CD4-positive, alpha-beta T cell (primary cell): Measurements from ENCODE around the gene PATJ. TPM values are rescaled to one million over a fixed set of nuclear protein-coding genes. Genes with fewer than 3 reads are reported as not detected.

Experiments
- ATAC-seq: fragments of 200-7000 bp; cut with Tn5 transposase; one replicate; pipeline ENCODE4 v1.10.0; 2022; ENCODE audit warnings: mild to moderate bottlenecking; ENCODE audit not compliant: poor library complexity
- CTCF ChIA-PET: fragments of 350-600 bp; sonication (Branson Sonifier 250); formaldehyde crosslinking; loops from one replicate; lab custom pipeline; 2021; ENCODE audit warnings: antibody characterized with exemption, inconsistent platforms; lab: Charles Lee
- POLR2A ChIA-PET: fragments of 350-600 bp; sonication (Branson Sonifier 250); formaldehyde crosslinking; loops from one replicate; lab custom pipeline; 2021; ENCODE audit warnings: antibody characterized with exemption, inconsistent platforms; lab: Charles Lee
- DNase-seq, 14 experiments: peaks; one replicate each; pipeline ENCODE4 v3.0.0-alpha.2; 2013 to 2020; ENCODE audit warnings: mixed read lengths in 2 of 14
- H3K27ac ChIP-seq, 2 donors: one replicate each; pipeline versions ENCODE4 v1.5.1 to v1.7.0; 2013; ENCODE audit warnings: low read length in 2 of 2, low read depth in 1 of 2, mild to moderate bottlenecking in 1 of 2
- H3K27me3 ChIP-seq, 2 experiments: 1 replicate in 1 of 2; 2 replicates in 1 of 2; pipeline versions ENCODE4 v1.6.1 to v1.7.0; 2013; ENCODE audit warnings: low read length in 2 of 2, control low read depth in 1 of 2, mild to moderate bottlenecking in 1 of 2, moderate library complexity in 1 of 2; ENCODE audit not compliant: insufficient read depth in 2 of 2, control insufficient read depth in 1 of 2
- H3K36me3 ChIP-seq: one replicate; pipeline ENCODE4 v1.6.1; 2013; ENCODE audit warnings: low read length, control low read depth; ENCODE audit not compliant: insufficient read depth
- H3K4me1 ChIP-seq: one replicate; pipeline ENCODE4 v1.6.1; 2013; ENCODE audit warnings: low read length, control low read depth; ENCODE audit not compliant: insufficient read depth
- H3K4me3 ChIP-seq: one replicate; pipeline ENCODE4 v1.5.1; 2013; ENCODE audit warnings: mild to moderate bottlenecking, low read length, moderate library complexity
- H3K9me3 ChIP-seq, 2 experiments: 1 replicate in 1 of 2; 2 replicates in 1 of 2; pipeline versions ENCODE4 v1.6.1 to v1.7.0; 2013; ENCODE audit warnings: low read length in 2 of 2, mild to moderate bottlenecking in 2 of 2, control low read depth in 1 of 2, moderate library complexity in 1 of 2; ENCODE audit not compliant: control insufficient read depth in 1 of 2, insufficient read depth in 1 of 2
- H3K27ac Mint-ChIP-seq: one replicate; pipeline ENCODE4 v1.8.0; 2020; ENCODE audit warnings: mixed read lengths
- H3K27me3 Mint-ChIP-seq: one replicate; pipeline ENCODE4 v1.8.0; 2021; ENCODE audit warnings: mixed read lengths
- H3K36me3 Mint-ChIP-seq: one replicate; pipeline ENCODE4 v1.8.0; 2021; ENCODE audit warnings: low read depth, mixed read lengths
- H3K4me1 Mint-ChIP-seq: one replicate; pipeline ENCODE4 v1.8.0; 2021; ENCODE audit warnings: low read depth, mixed read lengths
- H3K4me3 Mint-ChIP-seq: one replicate; pipeline ENCODE4 v1.8.0; 2020; ENCODE audit warnings: mild to moderate bottlenecking, mixed read lengths
- H3K9me3 Mint-ChIP-seq: one replicate; pipeline ENCODE4 v1.8.0; 2020; ENCODE audit warnings: mixed read lengths
- intact Hi-C, 2 experiments: fragments of 100-400 bp; cut with DNase I in 1 of 2; cut with micrococcal nuclease in 1 of 2; formaldehyde crosslinking; loops; one replicate each; pipeline versions ENCODE4 v1.15.1 to v1.9.0; 2023 to 2025; cut with DNase I, micrococcal nuclease
- total RNA-seq, 174 experiments: library from RNA in 2 of 174; stranded (reverse) in 2 of 174; gene quantifications; one replicate each; pipeline ENCODE4 v1.2.3 and lab custom pipeline; 2021 to 2026
- TF ChIP-seq, protein P1 (sequence below): fragments of 200-600 bp; IDR thresholded peaks from one replicate; pipeline ENCODE4 v1.8.0; 2022; ENCODE audit warnings: antibody characterized with exemption, mild to moderate bottlenecking

Gene PATJ
- total RNA-seq, 2 experiments from 2014 or later, result 50.4 to 54.1 TPM

DNA sequence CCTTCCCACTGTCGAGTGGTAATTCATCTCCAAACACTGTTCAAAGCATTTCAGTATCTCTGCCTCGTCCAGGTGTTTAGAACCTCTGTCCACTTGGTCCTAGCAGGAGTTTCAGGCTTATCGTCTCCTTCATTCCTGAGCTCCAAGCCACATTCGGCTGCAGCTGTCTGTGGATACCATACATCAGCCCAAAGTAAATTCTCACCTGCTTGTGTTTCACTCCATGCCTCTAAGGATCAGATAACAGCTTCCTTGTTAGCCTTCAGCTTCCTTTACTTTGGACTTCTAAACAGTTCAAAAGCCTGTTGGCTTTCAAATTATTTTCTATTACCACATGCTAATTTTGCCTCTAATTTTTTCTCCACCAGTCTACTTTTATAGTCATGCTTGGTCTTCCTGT is 233.4 kb downstream of the PATJ start:
- no peak for ATAC-seq
- ChIA-PET POLR2A (no interaction called here), CTCF (no interaction called here)

DNA sequence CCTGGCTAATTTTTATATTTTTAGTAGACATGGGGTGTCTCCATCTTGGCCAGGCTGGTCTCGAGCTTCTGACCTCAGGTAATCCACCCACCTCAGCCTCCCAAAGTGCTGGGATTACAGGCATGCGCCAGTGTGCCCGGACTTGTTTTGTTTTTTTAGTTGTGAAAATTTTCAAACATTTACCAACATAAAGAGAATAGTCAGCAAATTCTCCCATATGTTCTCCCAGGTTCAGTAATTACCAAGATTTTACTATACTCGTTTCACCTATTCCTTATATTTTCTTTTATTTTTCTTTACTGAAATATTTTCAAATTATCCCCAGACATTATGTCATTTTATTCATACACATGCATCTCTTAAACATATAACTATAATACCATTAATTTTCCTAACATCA is 234.3 kb downstream of the PATJ start:
- POLR2A ChIA-PET, result no interaction called here
- Histone ChIP-seq H3K36me3 (no peaks in the 10 kb centered on the region), H3K9me3 (no peaks in the 10 kb centered on the region), H3K4me1 (no peaks in the 10 kb centered on the region), H3K4me3 (no peak overlapping the region), H3K27me3 (no peaks in the 10 kb centered on the region), H3K27ac (no peak overlapping the region)
- peaks cover 6% of the 10 kb centered on the region for H3K4me1 Mint-ChIP-seq
- no peak overlapping the region for H3K4me3 Mint-ChIP-seq
- ATAC-seq, result no peak
- CTCF ChIA-PET, result no interaction called here
- TF ChIP-seq, protein P1, sequence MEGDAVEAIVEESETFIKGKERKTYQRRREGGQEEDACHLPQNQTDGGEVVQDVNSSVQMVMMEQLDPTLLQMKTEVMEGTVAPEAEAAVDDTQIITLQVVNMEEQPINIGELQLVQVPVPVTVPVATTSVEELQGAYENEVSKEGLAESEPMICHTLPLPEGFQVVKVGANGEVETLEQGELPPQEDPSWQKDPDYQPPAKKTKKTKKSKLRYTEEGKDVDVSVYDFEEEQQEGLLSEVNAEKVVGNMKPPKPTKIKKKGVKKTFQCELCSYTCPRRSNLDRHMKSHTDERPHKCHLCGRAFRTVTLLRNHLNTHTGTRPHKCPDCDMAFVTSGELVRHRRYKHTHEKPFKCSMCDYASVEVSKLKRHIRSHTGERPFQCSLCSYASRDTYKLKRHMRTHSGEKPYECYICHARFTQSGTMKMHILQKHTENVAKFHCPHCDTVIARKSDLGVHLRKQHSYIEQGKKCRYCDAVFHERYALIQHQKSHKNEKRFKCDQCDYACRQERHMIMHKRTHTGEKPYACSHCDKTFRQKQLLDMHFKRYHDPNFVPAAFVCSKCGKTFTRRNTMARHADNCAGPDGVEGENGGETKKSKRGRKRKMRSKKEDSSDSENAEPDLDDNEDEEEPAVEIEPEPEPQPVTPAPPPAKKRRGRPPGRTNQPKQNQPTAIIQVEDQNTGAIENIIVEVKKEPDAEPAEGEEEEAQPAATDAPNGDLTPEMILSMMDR, result no peak
- H3K27ac Mint-ChIP-seq, result no peak overlapping the region
- no peaks in the 10 kb centered on the region for H3K27me3 Mint-ChIP-seq
- no peaks in the 10 kb centered on the region for H3K9me3 Mint-ChIP-seq
- DNase-seq, result no peak
- peaks cover 12% of the 10 kb centered on the region for H3K36me3 Mint-ChIP-seq
- intact Hi-C loops, result no loop called here

More for the DNA sequence above, 233.4 kb downstream of the PATJ start:
- no peaks in the 10 kb centered on the region for H3K9me3 ChIP-seq
- no peak overlapping the region for H3K4me3 ChIP-seq
- H3K4me1 Mint-ChIP-seq, result peaks cover 6% of the 10 kb centered on the region
- peaks cover 13% of the 10 kb centered on the region for H3K36me3 Mint-ChIP-seq
- no peak overlapping the region for H3K27ac ChIP-seq
- no peaks in the 10 kb centered on the region for H3K27me3 ChIP-seq
- TF ChIP-seq, protein P1, result no peak
- no peaks in the 10 kb centered on the region for H3K36me3 ChIP-seq
- no peak overlapping the region for H3K27ac Mint-ChIP-seq
- no peak overlapping the region for H3K4me3 Mint-ChIP-seq
- H3K4me1 ChIP-seq, result no peaks in the 10 kb centered on the region
- no peaks in the 10 kb centered on the region for H3K27me3 Mint-ChIP-seq
- no peak for DNase-seq
- intact Hi-C loops, result no loop called here
- no peaks in the 10 kb centered on the region for H3K9me3 Mint-ChIP-seq

DNA sequence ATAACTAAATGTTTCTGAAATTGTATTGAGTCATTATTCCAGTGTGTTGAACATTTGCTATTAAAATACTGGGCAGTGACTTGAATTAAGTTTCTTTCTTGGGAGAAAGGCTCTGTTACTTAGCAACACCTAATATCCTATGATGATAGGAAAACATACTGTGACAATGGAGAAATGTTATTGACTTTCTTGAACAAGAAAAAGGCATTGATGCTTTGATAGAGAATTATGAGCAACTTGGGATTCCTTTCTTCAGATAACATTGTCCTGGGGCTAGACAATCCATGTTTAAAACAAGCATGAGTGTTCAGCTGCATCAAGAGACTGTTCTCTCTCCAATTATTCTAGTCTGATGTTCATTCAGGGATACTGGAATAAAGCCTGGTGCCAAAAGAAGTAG is 236.5 kb downstream of the PATJ start:
- Mint-ChIP-seq H3K27ac (no peak overlapping the region), H3K4me3 (no peak overlapping the region), H3K4me1 (peaks cover 6% of the 10 kb centered on the region), H3K9me3 (no peaks in the 10 kb centered on the region), H3K27me3 (no peaks in the 10 kb centered on the region), H3K36me3 (peaks cover 13% of the 10 kb centered on the region)
- ChIA-PET CTCF (no interaction called here), POLR2A (no interaction called here)
- DNase-seq, result no peak
- TF ChIP-seq, protein P1, result no peak
- H3K36me3 ChIP-seq, result no peaks in the 10 kb centered on the region
- H3K4me1 ChIP-seq, result no peaks in the 10 kb centered on the region
- no peak for ATAC-seq
- no peak overlapping the region for H3K27ac ChIP-seq
- intact Hi-C loops, result no loop called here
- H3K27me3 ChIP-seq, result no peaks in the 10 kb centered on the region
- H3K4me3 ChIP-seq, result no peak overlapping the region
- no peaks in the 10 kb centered on the region for H3K9me3 ChIP-seq
